Peyer's patch (tissue), 4 donors: ENCODE results near the gene NPFFR1.

Experiments used
- CTCF ChIP-seq, 6 experiments: fragments of 450-650 bp in 4 of 6; fragments of 200-600 bp in 2 of 6; sonication (generic) in 1 of 6; IDR thresholded peaks; one replicate each; pipeline ENCODE4 v1.5.1; 2017 to 2019; ENCODE audit warnings: antibody characterized with exemption in 6 of 6, mild to moderate bottlenecking in 3 of 6, moderate library complexity in 1 of 6
- POLR2A ChIP-seq, 2 donors: fragments of 450-650 bp; IDR thresholded peaks; one replicate each; pipeline ENCODE4 v1.5.1; 2017; ENCODE audit warnings: antibody characterized with exemption in 2 of 2, mild to moderate bottlenecking in 2 of 2, moderate library complexity in 2 of 2

GRCh38 chr10:70271996-70272924 is 11.5 kb downstream of the NPFFR1 start:
- TF ChIP-seq CTCF (IDR thresholded peaks at IDR 0.05) (no peak), POLR2A (IDR thresholded peaks at IDR 0.05) (no peak)
